ENCODE data around the gene FAP. TPM values are rescaled to one million over a fixed set of nuclear protein-coding genes. Genes with fewer than 3 reads are reported as not detected.
A peak's percentile ranks its signal among the peaks of the same experiment; 100 is the strongest.

The FAP gene
- total RNA-seq, 2 donors from 2014 or later: 2.3 to 4.2 TPM

DNA sequence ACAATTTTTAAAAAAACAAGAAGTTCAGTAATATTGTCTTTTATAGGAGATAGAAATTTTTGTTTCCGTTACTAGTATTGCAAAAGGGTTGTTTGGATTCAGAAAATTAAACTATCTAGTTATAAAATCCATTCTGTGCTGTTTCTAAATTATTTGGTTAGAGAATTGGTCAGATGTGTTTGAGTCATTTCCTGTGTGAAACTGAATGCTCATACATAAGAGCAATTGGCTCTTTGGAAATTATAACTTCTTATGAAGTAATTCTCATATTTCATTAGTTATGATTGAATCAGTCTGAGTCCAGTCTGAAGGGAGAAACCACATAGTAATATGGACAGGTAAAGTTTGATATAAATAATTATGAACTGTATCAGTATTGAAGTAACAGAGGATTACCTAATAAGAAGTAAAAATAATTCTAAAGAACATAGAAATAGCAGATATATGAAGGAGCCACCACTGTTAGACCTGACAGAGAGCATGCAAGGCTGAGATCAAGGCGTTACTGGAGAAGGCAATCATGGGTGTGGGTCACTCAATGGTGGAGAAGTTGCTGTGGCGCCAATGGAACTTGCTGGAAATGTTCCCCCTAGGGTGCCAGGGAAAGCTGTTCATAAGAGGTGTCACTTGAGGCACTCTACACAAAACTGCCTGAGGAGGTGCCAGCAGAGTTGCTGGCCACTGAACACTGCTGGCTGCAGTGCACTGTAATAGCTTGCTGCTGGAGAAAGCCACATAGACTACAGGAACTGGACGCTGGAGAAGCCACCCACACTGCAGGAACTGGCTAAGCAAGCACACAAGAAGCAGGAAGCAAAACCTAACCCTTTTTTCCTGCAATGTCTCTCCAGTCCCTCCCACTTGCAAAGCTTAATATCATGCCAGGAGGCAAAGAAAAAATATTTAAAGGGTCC lies 18.0 kb upstream of the FAP start:
- WGBS, 2 donors: 57 to 74% methylated on average over 4 of the region's 4 CpGs
- H3K27ac ChIP-seq: peak overlapping the region in 2 of 4 donors; percentile 49 to 53
- H3K36me3 ChIP-seq (replicated peaks in 1 of 2; ENCODE audit: insufficient read depth in 1 of 2, low read depth in 2 of 2): peaks cover 0 to 9% of the 10 kb centered on the region in 2 donors
- DNase-seq (peak in 3 of 4 donors; percentile 19 to 57 (median 34)), ATAC-seq (peak; percentile 45)
- TF ChIP-seq, protein P1, sequence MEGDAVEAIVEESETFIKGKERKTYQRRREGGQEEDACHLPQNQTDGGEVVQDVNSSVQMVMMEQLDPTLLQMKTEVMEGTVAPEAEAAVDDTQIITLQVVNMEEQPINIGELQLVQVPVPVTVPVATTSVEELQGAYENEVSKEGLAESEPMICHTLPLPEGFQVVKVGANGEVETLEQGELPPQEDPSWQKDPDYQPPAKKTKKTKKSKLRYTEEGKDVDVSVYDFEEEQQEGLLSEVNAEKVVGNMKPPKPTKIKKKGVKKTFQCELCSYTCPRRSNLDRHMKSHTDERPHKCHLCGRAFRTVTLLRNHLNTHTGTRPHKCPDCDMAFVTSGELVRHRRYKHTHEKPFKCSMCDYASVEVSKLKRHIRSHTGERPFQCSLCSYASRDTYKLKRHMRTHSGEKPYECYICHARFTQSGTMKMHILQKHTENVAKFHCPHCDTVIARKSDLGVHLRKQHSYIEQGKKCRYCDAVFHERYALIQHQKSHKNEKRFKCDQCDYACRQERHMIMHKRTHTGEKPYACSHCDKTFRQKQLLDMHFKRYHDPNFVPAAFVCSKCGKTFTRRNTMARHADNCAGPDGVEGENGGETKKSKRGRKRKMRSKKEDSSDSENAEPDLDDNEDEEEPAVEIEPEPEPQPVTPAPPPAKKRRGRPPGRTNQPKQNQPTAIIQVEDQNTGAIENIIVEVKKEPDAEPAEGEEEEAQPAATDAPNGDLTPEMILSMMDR (IDR thresholded peaks at IDR 0.05): no peak
- peak in 1 of 3 donors; percentile 38 for TF ChIP-seq POLR2A (IDR thresholded peaks at IDR 0.05)
- H3K4me3 ChIP-seq: no peak overlapping the region
- intact Hi-C loops (cut with DNase I): no loop called here
- H3K27me3 ChIP-seq: no peaks in the 10 kb centered on the region
- H3K4me1 ChIP-seq: no peaks in the 10 kb centered on the region
- H3K9me3 ChIP-seq: no peaks in the 10 kb centered on the region

DNA sequence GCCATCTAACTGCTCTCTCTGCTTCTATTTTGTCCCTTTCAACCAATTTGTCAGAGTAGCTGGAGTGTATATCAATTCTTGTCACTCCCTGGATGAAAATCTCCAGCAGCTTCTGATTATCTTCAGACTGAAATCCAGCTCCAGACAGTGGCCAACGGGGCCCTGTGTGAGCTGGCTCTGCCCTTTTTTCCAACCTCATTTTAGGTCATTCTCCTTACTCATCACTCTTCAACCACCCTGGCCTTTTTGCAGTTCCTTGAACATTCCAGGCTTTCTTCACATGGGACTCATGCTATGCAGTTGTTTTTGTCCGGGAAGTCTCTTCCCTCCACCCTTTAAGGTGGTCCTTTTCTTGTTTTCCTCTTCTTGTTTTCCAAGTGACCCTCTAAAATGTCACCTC lies 15.4 kb upstream of the FAP start:
- DNase-seq (no peak), ATAC-seq (no peak)
- Histone ChIP-seq H3K4me1 (no peaks in the 10 kb centered on the region), H3K4me3 (no peak overlapping the region), H3K27ac (no peak overlapping the region), H3K36me3 (replicated peaks in 1 of 2; ENCODE audit: insufficient read depth in 1 of 2, low read depth in 2 of 2) (no peaks in the 10 kb centered on the region), H3K9me3 (no peaks in the 10 kb centered on the region), H3K27me3 (no peaks in the 10 kb centered on the region)
- TF ChIP-seq, protein P1 (IDR thresholded peaks at IDR 0.05): no peak
- TF ChIP-seq POLR2A (IDR thresholded peaks at IDR 0.05): no peak
- 78 to 80% methylated on average over 2 of the region's 2 CpGs for WGBS, 2 donors
- intact Hi-C loops (cut with DNase I): no loop called here

DNA sequence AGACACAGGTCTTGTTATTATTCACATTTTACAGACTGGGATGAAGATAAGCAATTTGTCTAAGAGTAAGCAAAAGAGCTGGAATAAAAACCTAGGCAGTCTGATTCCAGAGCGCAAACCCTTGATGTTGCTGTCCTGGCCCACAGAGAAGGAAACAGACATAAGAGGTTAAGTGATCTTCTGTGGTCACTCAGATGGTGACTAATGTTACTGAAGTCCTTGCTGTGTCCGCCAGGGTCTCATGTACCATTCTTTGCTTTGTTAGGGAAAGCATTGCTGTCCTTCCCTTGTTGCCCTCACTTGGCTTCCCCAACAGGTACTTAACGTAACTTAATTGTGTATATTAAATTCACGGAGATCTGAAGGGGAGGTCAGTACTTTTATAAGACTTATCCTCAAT lies 14.9 kb upstream of the FAP start:
- no peak overlapping the region for H3K27ac ChIP-seq
- H3K9me3 ChIP-seq: no peaks in the 10 kb centered on the region
- intact Hi-C loops (cut with DNase I): no loop called here
- H3K27me3 ChIP-seq: no peaks in the 10 kb centered on the region
- WGBS, 2 donors: 89 to 92% methylated on average over 4 of the region's 4 CpGs
- H3K4me1 ChIP-seq: no peaks in the 10 kb centered on the region
- no peak for TF ChIP-seq POLR2A (IDR thresholded peaks at IDR 0.05)
- TF ChIP-seq, protein P1 (IDR thresholded peaks at IDR 0.05): no peak
- no peak overlapping the region for H3K4me3 ChIP-seq
- ATAC-seq (no peak), DNase-seq (no peak)
- no peaks in the 10 kb centered on the region for H3K36me3 ChIP-seq (replicated peaks in 1 of 2; ENCODE audit: insufficient read depth in 1 of 2, low read depth in 2 of 2)

DNA sequence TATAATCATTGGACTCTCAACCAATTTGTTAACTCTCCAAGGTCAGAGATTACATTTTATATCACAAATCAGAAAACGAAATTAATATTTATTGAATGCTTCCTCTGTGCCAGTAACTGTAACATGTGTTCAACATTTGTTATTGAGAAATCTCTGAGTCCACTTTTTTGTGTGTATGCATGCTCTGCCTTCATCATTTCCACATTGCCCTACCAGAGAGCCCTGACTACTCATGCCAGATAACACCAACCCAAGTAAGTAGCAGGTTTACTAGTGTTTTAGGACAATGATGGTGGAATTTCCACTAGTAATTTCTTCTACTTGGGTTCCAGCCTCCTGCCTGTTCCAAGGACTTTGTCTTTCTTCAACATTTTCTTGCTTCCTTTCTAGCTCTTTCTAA lies 14.2 kb upstream of the FAP start:
- H3K4me1 ChIP-seq: no peaks in the 10 kb centered on the region
- no peak for TF ChIP-seq POLR2A (IDR thresholded peaks at IDR 0.05)
- TF ChIP-seq, protein P1 (IDR thresholded peaks at IDR 0.05): no peak
- no peak overlapping the region for H3K27ac ChIP-seq
- no peaks in the 10 kb centered on the region for H3K36me3 ChIP-seq (replicated peaks in 1 of 2; ENCODE audit: insufficient read depth in 1 of 2, low read depth in 2 of 2)
- intact Hi-C loops (cut with DNase I): no loop called here
- DNase-seq (no peak), ATAC-seq (no peak)
- no peaks in the 10 kb centered on the region for H3K9me3 ChIP-seq
- no peaks in the 10 kb centered on the region for H3K27me3 ChIP-seq
- no peak overlapping the region for H3K4me3 ChIP-seq
- WGBS, 2 donors: 14 to 15% methylated on average over 1 of the region's 1 CpG
